Measurements from ENCODE around the gene SLC17A5.
"Not testable (repeated sequence)": the region's sequence is repeated elsewhere in the genome, so short reads cannot be mapped to it uniquely, and the experiment has no call there.

The SLC17A5 gene

DNA sequence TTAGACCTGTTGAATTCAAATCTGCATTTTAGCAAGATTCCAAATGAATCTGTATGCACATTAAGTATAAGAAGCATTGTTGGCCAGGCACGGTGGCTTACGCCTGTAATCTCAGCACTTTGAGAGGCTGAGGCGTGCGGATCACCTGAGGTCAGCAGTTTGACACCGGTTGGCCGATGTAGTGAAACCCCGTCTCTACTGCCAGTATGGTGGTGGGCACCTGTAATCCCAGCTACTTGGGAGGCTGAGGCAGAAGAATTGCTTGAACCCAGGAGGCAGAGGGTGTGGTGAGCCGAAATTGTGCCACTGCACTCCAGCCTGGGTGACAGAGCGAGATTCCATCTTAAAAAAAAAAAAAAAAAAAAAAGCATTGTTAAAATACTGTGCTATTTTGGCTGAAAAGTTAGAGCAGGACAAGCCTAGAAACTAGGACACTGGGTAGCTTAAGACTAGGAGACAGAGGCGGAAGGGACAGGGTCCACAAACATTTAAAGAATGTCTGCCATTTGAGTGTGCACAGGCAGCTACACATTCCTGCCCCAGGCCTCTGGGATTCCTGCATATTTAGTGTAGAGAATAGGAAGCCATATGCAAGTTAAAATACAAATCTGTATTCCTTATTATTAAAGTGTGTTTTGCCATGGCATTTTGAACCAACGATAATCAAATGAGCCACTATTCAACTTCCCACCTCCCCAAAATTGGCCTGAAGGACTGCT lies 87.9 kb downstream of the SLC17A5 start:
- DNase-seq = no peak

DNA sequence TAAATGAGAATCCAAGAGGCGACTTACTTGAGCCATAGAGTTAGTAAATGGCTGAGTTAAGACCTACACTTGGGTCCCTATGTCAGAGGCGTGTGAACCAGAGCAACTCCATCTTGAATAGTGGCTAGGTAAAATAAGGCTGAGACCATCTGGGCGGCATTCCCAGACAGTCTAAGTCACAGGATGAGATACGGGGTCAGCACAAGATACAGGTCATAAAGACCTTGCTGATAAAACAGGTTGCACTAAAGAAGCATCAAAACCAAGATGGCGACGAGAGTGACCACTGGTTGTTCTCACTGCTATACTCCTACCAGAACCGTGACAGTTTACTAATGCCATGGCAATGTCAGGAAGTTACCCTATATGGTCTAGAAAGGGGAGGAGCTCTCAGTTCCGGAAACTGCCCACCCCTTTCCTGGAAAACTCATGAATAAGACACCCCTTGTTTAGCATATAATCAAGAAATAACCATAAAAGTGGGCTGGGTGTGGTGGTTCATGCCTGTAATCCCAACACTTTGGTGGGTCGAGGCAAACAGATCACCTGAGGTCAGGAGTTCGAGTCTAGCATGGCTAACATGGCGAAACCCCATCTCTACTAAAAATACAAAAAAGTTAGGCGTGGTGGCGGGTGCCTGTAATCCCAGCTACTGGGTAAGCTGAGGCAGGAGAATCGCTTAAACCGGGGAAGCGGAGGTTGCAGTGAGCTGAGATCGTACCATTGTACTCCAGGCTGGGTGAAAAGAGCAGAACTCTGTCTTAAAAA lies 89.0 kb downstream of the SLC17A5 start:
- DNase-seq = no peak

DNA sequence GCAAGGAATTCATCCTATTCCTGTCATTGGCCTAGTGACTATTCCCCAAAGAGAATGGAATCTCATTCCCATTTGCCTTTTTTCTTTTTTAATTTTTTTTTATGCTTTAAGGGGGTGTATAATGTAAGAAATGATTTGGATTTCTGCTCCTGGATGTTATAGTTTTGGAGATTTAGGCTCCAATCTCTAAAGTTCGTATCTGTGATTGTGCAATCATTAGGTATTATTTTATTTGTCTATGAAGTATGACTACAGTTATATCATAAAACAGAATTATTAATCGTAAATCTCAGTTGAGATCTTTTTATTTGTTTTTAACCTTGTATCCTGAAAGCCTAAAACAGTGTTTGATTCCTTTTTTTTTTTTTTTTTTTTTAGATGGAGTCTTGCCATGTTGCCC lies 91.2 kb downstream of the SLC17A5 start:
- no peak for DNase-seq

DNA sequence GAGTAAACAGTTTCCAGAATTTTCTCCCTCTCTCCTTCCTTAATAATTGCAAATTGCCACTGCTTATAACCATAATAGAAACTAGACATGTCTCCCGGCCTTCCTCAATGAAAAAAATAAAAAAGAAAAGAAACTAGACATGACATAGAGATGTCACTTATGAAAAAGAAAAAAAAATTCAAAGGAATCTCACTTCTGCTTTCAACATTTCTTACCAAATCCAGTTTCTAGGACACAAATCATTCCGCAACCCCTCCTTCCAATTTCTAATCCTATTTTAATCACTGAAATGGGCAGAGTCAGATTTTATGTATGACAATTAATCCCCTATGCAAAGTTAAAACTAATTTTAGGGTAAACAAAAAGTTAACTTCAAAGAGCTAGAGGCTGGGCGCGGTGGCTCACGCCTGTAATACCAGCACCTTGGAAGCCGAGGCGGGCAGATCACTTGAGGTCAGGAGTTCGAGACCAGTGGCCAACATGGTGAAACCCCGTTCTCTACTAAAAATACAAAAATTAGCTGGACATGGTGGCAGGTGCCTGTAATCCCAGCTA lies 92.9 kb downstream of the SLC17A5 start:
- no peak for DNase-seq

DNA sequence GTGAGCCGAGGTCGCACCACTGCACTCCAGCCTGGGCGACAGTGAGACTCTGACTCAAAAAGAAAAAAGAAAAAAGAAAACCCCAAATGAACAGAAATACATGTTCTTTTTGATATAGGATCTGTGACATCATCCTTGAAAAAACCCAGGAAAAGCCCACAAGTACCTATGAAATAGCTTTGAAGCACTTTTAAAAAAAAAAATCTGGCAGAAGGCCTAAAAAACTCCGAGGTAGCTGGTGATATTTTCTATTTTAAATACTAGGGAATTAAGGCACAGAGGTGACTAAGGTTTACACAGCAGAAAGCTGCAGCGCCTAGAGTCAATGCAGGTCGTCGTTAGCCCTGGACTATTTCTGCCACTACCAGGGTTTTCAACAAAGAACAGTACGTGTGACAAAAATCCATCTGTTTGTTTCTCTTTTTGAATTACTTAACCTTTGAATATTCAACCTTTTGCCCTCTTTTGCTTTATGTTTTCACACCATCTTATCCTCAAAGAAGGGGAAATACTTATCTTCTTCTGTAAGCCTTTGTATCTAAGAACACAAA lies 93.5 kb downstream of the SLC17A5 start:
- DNase-seq = no peak

DNA sequence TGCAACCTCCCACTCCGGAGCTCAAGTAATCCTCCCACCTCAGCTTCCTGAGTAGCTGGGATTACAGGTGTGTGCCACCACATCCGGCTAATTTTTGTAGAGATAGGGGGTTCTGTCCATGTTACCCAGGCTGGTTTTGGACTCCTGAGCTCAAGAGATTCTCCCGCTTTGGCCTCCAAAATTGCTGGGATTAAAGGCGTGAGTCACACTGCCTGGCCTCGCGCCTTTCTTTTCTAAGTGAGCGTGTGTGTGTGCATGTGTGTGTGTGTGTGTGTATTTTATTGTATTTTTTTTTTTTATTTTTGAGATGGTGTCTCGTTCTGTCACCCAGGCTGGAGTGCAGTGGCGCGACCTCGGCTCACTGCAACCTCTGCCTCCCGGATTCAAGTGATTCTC lies 94.4 kb downstream of the SLC17A5 start:
- not testable (repeated sequence) for DNase-seq

DNA sequence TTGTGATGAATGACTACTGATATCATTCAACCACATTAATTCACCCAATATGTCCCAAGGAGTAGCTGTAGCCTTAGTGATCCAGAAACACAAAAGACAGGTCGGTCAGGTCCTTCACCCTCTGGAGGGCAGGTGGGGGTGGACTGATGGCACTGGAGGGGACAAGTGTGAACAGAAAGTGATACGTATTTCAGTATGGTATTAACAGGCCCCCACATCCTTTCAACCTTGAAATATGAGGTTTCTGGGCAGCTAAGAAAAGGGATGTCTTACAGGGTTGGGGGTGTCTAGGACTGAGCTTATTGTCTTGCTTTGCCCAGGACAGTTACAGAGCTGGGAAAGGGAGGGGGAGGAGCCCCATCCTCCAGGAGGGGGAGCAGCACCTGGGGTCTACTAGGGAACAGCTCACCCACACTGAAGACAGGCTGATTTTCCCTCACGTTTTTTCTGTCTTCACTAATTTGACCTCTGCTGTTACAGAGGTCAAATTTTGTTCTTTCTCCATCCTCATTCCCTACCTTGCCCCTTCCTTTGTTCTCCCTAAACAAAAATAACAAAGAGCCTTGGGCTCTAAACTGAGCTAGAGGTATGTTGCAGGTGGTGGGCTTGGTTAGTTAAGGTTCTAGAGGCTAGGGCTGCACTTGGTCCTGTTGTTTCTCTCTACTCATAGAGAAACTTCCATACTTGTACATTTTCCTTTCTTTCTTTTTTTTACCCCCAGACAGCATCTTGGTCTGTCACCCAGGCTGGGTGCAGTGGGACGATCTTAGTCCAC lies 95.0 kb downstream of the SLC17A5 start:
- DNase-seq = no peak

DNA sequence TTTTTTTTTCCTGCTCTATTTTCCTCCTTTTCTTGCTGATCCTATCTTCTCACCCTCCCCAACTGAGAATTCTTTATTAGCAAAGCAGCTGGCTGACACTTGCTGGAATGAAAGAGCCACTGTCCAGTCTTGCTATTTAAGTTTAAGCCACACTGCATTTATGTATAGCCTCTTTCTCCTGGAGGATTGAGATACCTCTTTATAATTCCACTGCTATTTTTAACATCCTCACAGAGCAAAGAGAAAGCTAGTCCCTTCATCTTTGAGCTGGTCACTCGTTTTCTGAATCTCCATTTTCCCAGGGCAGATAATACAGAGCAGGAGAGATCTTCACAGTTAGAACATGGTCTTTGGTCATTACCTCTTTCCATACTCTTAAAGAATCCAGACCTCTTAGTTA lies 97.0 kb downstream of the SLC17A5 start:
- DNase-seq = no peak

DNA sequence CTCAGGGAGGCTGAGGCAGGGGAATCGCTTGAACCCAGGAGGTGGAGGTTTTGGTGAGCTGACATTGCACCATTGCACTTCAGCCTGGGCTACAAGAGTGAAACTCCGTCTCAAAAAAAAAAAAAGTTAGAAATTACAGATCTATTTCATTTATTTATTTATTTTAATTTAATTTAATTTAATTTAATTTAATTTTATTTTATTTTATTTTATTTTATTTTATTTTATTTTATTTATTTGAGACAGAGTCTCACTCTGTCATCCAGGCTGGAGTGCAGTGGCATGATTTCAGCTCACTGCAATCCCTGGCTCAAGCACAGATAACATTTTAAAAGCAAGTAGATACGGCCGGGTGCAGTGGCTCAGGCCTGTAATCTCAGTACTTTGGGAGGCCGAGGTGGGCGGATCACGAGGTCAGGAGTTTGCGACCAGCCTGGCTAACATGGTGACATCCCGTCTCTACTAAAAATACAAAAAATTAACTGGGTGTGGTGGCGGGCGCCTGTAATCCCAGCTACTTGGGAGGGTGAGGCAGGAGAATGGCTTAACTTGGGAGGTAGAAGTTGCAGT lies 98.3 kb downstream of the SLC17A5 start:
- DNase-seq = not testable (repeated sequence)

DNA sequence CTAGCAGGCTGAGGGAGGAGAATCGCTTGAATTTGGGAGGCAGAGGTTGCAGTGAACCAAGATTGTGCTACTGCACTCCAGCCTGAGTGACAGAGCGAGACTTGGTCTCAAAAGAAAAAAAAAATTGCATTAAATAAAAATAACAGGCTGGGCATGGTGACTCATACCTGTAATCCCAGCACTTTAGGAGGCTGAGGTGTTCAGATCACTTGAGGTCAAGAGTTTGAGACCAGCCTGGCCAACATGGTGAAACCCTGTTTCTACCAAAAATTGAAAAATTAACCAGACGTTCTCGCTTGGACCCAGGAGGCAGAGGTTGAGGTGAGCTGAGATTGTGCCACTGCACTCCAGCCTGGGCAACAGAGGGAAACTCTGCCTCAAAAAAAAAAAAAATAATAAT lies 102.7 kb downstream of the SLC17A5 start:
- DNase-seq = not testable (repeated sequence)

DNA sequence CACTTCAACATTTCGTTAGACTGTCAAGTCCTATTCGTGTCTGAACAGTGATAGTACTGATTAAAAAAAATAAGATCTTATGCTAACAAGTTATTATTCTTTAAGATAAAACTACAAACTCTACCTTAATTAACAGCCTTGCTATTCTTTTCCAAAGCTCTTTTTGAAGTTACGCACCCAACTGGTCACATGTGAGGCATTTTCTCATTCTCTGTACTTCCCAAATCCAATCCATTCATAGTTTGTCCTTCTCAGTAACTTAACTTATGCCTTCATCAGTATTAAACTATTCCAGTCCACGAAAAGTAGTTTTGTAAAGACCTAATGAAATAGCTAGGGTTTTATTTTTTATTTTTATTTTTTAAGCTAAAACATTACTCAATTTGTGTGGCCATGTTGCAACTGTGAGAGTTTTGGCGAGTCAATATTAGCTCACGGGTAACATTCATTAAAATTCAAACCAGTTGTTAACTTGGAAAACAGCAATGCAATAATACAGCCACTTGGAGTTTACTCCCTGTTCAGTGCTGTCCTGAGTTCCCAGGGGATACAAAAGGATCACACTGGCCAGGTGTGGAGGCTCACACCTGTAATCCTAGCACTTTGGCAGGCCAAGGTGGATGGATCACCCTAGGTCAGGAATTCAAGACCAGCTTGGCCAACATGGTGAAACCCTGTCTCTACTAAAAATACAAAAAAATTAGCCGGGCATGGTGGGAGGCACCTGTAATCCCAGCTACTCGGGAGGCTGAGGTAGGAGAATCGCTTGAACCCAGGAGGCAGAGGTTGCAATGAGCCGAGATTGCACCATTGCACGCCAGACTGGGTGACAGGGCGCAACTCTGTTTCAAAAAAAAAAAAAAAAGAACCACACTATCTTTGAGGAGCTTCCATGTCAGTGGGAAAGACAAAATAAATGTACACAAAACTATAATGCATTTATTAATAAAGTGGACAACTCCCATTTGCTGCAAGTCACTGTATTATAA lies 105.0 kb downstream of the SLC17A5 start:
- no peak for DNase-seq

DNA sequence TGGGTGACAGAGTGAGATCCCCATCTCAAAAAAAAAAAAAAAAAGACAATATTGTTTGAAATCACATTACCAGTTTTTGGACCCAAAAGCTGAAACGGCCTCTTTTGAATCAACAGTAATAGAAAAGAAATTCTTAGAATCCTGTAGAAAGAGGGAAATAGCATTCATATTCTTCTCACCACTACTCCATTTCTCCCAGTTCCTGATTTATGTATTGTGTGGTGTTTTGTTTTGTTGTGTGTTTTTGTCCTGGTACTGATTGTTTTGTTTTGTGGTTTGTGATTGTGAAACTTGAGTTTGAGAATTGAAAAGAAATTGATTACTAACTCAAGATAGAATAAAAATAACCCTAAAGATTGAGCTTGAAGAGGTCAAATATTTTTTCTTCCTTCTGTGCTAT lies 106.8 kb downstream of the SLC17A5 start:
- DNase-seq = no peak
